Erythroblast (primary cell): ENCODE measurements around the gene FAR1.

ENCODE experiments used
- GATA1 ChIP-seq: IDR thresholded peaks from 2 replicates; pipeline ENCODE4 v1.6.1; 2011; ENCODE audit warnings: low read depth, mild to moderate bottlenecking, control low read depth, low read length, moderate library complexity
- POLR2A ChIP-seq: IDR thresholded peaks from 2 replicates; pipeline ENCODE4 v1.6.1; 2011; ENCODE audit warnings: mild to moderate bottlenecking, low read length

GRCh38 chr11:13760115-13760514 is 91.6 kb downstream of the FAR1 start:
- TF ChIP-seq POLR2A (no peak), GATA1 (no peak)
